CD4-positive, alpha-beta T cell treated with Interleukin-2 at 100 ng/mL for 4 hours (primary cell): ENCODE data around the gene PNPO.
"Not testable (repeated sequence)": the region's sequence is repeated elsewhere in the genome, so short reads cannot be mapped to it uniquely, and the experiment has no call there.

Experiments used
- DNase-seq: peaks from one replicate; pipeline ENCODE4 v3.0.0-alpha.2; 2020; ENCODE audit warnings: low spot score

The PNPO gene

GRCh38 chr17:47918006-47918405, 23.4 kb upstream of the PNPO start:
- no peak for DNase-seq

DNA sequence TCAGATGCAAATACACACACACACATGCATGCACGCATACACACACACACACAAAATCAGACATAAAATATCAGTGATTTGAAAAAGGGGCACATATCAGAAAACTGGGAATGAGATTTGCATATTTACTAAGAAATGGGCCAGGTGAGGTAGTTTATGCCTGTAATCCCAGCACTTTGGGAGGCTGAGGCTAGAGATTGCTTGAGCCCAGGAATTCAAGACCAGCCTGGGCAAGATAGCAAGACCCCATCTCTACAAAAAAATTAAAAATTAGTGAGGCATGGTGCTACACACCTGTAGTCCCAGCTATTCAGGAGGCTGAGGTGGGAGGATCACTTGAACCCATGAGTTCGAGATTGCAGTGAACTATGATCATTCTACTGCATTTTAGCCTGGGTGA, 22.4 kb upstream of the PNPO start:
- no peak for DNase-seq

- DNase-seq: not testable (repeated sequence)
These were observed 21.5 kb upstream of the PNPO start for GRCh38 chr17:47919889-47920288.

DNA sequence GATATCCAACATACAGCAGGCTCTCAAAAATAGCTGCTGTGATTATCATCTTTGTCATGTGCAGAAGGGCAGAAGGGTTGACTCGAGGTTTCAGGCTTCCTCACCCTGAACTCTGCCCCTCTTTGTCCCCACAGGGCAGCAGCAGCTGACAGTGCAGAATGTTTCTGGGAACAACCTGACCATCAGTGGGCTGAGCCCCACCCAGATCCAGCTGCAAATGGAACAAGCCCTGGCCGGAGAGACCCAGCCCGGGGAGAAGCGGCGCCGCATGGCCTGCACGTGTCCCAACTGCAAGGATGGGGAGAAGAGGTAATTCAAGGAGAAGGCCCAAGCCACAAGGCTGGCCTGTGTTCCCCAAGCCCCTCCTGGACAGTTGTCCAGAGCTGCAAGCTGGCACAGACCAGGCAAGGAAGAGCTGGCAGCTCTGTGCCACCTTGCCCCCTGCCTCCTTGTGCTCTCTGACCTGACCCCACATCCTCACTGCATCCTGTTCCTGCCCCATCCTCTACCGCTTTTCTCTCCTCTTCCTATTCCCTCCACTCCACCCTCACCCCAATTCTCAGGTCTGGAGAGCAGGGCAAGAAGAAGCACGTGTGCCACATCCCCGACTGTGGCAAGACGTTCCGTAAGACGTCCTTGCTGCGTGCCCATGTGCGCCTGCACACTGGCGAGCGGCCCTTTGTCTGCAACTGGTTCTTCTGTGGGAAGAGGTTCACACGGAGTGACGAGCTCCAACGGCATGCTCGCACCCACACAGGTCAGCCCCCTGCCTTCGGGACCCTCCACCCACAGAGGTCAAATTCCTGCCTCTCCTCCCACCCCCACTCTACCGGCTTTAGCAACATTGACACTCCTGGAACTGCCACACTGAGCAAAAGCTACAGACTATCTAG, 16.3 kb upstream of the PNPO start:
- no peak for DNase-seq

DNA sequence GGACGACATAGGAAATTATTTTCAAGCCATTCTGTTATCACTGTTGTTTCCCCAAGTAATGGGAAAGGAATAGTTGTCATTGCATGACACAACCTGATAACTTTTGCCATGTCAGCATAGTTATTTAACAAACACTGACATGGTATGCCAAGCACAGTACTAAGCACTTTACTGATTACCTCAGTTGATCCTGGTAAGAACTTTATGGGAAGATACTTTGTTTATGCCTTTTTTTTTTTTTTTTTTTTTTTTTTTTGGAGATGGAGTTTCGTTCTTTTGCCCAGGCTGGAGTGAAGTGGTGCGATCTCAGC, 15.7 kb upstream of the PNPO start:
- no peak for DNase-seq

DNA sequence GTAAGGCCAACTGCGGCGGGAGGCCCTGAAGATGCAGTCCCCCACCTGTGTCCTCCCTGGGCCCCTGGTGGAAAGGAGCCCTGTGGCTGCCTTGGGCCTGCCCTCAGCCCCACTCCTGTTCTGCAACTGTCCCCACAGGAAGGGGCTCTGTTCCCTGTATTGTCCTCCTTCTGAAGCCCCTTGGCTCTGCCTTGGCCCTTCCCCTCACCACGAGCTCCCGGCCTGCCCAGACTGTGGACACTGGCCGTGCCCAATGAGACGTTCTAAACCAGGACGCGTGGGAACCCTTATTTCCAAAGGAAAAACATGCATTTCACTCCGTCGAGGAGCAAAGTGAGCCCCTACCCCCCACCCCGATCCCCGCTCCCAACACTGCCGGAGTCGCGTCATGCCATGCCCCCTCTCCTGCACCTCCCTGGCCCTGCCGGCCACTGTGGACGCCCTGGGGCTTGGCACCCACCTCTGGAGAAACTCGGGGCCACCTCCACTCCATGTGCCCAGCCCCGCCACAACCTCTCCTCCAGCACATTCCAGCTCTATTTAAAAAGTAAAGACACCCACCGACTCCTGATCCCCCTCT, 13.5 kb upstream of the PNPO start:
- DNase-seq: no peak

DNA sequence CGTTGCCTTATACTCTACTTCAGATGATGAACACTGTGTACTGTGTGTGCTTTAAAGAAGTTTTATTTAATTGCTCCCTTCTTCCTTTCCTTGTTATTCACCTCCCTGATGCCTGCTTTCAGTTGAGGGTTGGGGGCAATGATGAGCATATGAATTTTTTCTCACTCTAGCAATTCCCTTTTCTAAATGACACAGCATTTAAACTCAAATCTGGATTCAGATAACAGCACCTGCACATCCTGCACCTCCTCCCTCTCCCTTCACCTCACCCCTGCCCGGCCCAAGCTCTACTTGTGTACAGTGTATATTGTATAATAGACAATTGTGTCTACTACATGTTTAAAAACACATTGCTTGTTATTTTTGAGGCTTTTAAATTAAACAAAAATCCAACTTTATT, 13.0 kb upstream of the PNPO start:
- DNase-seq: no peak

GRCh38 chr17:47929218-47930000, 12.0 kb upstream of the PNPO start:
- DNase-seq: no peak

- no peak for DNase-seq
These were observed 9.5 kb upstream of the PNPO start for GRCh38 chr17:47931848-47932247.

GRCh38 chr17:47934856-47935255, 6.5 kb upstream of the PNPO start:
- DNase-seq: no peak

GRCh38 chr17:47935468-47935867, 5.9 kb upstream of the PNPO start:
- not testable (repeated sequence) for DNase-seq

DNA sequence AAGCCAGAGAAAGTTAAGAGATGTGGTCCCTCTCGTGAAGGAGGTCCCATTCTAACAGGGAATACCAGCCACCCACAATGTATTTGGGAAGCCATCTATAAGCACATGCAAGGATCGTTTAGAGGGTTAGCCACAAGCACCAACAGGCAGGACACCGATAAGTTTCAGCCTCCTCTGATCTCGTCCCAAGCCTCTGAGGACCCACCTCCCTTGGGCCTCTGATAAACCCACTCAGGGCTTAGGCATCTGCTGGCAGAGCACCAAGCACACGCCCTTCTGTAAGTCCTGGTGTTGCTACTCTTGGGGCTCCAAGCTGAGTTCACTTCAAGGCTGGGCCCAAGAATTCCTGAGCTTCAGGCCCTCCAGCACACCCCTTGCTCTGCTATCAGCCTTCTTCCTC, 5.4 kb upstream of the PNPO start:
- no peak for DNase-seq

- DNase-seq: no peak
These were observed 3.4 kb upstream of the PNPO start for GRCh38 chr17:47937941-47938340.

GRCh38 chr17:47942096-47942510, 732 bp downstream of the PNPO start:
- no peak for DNase-seq

DNA sequence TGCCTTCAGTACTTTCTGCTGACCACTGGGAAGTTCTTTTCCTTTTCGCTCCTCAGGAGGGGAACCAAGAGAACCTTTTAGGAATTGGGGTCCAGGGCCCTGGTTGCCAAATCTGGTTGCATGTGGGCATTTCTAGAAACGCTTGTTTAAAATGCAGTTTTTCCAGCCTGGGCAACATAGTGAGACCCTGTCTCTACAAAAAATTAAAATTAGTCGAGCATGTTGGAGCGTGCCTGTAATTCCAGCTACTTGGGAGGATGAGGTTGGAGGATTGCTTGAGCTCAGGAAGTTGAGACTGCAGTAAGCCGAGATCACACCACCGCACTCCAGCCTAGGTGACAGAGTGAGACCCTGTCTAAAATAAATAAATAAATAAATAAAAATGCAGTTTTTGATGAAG, 1.2 kb downstream of the PNPO start:
- no peak for DNase-seq

GRCh38 chr17:47945080-47945479, 3.7 kb downstream of the PNPO start:
- DNase-seq: peak; percentile 12

- no peak for DNase-seq
These were observed 4.4 kb downstream of the PNPO start for GRCh38 chr17:47945529-47946508.

DNA sequence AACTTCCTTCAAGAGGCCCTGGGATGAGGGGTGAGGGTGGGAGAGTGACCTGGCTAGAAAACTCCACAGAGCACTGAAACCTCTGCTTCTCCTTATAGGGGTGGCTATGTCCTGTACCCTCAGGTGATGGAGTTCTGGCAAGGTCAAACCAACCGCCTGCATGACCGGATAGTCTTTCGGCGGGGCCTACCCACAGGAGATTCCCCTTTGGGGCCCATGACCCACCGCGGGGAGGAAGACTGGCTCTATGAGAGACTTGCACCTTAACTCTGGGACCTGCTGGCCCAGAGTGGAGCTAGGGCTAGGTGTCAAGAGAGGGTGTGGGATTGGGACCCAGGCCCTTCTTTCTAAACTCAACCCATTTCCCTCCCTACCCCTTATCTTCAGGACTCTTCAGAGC, 5.1 kb downstream of the PNPO start:
- no peak for DNase-seq

DNA sequence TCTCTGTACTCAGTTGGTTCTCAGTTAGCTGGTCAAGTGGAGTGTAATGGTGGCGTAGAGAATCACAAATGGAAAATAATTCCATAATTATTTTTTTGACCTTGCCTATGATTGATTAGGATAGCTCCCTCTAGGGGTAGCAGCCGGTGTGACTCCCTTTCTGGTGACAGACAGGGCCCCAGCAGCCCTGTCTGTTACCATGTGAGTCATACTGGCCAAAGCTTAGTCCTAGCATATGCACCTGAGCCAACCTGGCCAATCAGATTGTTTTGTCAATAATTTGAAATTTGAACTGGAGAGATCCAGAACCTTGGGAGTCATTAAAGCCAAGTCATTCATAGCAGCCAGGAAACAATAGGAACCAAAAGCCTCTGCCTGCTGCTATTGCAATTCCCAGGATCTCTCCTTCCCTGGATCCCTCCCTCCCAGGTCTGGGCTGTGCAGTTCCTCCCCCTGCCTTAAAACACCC, 5.6 kb downstream of the PNPO start:
- DNase-seq: peak; percentile 86

DNA sequence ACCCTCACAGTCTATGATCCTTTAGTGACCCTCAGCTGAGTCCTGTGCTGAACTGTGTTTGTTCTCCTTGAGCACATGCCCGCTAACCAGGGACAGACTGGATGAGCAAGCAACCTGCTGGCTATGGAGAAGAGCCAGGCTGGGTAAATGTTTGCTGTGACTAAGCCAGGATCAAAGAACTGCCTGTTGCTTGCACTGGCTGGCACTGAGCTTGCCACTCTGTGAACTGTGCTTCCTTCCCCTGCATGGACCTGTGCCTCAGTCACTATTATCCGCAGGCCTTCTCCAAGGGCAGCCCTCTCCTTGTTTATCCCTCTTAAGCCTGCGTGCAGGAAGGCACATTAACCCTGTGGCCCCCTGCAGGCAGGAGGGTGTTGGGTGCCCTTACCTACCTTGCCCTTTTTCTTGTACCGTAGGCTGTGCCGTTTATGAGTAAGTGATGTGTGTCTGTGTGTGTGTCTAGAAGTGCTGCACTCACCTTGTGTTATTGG, 7.4 kb downstream of the PNPO start:
- DNase-seq: no peak

GRCh38 chr17:47949197-47949759, 7.9 kb downstream of the PNPO start:
- peak; percentile 81 for DNase-seq
